Stimulated activated CD4-positive, alpha-beta T cell treated with anti-CD3 and anti-CD28 coated beads, TNF-alpha, amount 100 ng/mL, for 4 hours (primary cell): Measurements from ENCODE around the gene C22orf15.

ENCODE experiments used
- DNase-seq, 3 experiments: peaks; one replicate each; pipeline ENCODE4 v3.0.0-alpha.2; 2020; ENCODE audit warnings: low read depth in 3 of 3

C22orf15 gene

DNA sequence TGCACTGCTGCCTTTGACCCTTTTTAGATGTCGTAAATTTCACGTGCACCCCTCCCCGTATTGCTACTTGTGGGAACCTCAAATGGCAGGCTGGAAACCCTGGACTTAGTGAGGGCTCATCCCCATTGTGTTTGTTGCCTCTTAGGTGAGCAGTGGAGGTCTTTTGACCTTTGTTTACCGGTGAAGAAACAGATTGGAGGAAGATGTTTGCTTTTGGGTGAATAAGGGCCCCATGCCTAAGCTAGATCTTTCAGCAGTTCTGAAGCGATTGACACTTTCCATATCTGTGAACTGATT, 24.8 kb downstream of the C22orf15 start:
- DNase-seq, result no peak

DNA sequence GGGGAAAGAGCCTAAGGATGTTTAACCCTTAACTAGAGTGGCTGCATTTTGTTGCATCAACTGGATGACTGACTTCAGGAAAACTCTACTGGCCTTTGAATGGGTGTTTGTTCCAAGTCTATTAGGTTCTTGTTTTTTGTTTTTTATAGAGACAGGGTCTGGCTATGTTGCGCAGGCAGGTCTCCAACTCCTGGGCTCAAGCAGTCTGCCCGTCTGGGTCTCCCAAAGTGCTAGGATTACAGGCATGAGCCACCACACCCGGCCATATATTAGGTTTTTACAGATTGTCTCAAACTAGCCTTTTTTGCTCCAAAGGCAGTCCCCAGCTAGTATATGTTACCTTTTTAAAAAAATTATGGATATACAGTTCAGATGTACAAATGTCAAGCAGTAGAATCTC, 25.1 kb downstream of the C22orf15 start:
- DNase-seq, result no peak

DNA sequence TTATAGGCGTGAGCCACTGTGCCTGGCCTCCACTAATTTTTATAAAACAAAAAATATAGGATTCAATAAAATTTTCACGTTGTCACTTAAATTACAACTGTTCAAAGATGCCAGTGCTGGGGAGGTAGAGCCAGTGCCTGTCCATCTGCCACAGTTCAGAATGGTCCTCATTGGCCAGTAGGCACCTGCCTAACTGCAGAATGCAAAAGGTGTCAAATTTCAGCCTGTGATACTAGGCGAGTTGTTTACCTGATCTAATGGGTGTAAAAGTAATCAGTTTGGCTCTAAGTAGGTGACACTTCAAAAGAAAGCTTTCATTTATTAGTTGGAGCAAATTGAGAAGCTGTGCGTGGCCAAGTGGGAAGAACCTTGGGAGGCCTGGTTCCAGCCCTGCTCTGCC, 26.3 kb downstream of the C22orf15 start:
- no peak for DNase-seq

DNA sequence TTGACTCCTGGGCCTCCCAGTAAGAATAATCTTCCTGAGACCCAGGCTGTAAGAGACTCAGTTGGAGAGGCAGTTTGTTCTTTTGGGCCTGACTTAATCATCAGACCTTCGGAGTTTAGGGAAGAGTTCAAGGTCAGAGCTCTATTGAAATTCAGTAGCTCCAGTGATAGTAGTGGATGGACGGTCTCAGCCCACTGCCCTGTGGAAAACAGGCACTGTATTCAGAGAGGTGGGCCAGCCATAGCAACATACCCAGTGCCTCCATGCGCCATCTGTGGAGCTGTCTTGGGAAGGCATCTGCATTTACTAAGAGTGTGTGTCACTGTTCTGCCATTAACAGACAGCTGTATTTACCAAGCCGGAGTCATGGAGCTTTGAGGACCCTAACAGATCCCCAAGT, 26.8 kb downstream of the C22orf15 start:
- DNase-seq, result no peak

DNA sequence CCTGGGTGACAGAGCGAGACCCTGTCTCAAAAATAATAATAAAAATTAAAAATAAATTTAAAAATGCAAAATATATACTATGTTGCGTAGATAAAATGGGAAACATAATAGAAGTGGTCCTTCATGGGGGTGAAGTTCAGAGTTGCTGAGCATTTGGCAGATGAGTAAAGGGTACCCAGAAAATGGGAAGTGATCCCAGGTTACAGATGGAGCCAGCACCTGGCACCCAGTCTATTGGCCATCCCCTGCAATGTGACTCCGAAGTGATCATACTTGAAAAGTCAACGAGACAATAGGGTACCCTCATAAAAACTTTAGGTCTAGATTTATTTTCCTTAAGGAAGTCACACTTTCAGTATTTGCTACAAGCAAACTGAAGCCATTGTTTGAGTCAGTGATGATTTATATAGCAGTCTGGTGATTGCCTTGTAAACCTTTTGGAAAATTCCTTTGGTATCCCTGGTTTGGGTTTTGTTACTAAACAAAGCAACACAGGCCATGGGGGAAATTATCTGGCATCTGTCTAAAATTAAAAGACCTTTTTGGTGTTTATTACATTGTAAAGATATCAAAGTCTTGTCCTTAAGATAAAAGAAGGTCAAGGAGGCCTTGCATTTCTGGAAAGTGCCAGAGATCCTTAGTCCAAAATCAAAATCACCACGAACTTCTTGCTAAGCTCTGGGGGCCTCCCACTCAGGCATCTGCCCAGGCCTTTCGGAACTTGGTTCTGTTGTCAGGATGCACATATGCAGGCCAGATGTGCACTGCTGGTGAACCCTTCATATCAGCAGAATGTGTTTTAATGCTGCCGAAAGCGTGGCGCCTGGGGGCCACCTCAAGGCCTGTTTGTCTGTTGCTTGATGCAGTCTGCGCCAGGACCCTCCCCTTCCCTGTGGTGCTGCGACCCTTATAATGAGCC, 28.3 kb downstream of the C22orf15 start:
- DNase-seq, result no peak

DNA sequence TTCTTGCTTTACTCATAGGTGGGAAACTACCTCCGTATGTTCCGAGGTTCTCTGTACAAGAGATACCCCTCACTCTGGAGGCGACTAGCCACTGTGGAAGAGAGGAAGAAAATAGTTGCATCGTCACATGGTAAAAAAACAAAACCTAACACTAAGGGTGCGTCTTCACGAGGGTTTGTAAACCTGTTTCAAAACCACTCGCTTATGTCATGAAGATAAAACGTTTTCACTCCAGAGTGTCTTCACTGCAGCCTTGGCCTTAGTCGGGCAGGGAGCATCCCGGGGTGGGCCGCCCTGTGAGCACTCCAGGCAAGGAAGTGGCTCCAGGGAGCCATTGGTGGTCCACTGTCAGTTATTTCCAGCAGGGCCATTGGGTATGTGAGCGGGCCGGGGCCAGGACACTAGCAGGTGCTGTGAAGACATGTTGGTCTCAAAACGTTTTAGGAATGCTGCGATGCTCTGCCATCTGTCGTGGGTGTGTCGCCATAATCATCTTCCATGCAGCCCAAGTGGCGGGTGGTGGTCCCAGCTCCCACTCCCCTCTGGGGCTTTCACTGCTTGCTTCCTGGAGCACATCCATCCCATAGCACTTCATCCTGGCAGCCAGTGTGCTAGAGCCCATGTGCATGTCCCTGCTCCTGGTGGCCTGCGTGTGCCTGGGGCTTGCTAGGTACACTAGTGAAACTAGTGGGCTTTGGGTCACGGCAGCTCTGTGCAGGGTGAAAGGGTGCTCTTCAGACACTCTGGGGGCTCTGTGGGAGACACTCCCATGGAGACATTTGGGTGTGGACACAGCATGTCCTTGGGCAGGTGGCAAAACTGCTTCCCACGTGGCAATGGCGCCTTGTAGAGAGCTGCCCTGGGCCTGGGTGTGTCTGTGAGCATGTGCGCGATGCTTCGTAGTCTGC, 29.2 kb downstream of the C22orf15 start:
- DNase-seq, result no peak

DNA sequence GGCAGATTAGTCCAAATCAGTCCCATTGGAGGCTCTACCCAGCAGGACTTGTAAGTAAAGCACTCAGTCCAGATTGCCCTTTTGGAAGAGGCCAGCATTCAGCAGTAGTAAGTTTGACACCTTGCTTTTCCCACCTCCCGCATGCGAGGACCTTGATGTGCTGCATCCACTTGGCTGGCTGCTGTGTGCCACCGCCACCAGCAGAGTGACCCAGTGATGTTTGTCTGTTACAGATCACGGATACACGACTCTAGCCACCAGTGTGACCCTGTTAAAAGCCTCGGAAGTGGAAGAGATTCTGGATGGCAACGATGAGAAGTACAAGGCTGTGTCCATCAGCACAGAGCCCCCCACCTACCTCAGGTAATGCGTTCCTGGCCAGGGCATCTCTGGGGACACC, 30.5 kb downstream of the C22orf15 start:
- DNase-seq, result no peak

DNA sequence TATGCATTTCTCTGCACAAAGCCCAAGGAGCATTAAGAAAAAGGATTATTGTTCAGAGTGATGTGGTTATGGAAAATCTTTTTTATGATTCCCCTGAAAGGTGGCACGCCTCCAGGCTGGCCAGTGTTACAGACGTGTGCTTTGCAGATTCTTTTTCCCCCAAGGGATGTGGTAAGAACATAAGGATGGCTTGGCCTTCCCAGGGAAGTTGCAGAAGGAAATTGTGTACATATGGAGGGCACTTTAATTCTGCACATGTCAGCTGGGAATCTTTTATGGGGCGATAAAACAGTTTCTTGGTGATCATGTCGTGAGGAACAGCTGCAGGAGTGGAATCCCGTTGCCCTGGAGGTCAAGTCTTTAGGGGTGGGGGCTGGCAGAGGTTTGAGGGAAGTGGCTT, 33.7 kb downstream of the C22orf15 start:
- DNase-seq, result no peak

DNA sequence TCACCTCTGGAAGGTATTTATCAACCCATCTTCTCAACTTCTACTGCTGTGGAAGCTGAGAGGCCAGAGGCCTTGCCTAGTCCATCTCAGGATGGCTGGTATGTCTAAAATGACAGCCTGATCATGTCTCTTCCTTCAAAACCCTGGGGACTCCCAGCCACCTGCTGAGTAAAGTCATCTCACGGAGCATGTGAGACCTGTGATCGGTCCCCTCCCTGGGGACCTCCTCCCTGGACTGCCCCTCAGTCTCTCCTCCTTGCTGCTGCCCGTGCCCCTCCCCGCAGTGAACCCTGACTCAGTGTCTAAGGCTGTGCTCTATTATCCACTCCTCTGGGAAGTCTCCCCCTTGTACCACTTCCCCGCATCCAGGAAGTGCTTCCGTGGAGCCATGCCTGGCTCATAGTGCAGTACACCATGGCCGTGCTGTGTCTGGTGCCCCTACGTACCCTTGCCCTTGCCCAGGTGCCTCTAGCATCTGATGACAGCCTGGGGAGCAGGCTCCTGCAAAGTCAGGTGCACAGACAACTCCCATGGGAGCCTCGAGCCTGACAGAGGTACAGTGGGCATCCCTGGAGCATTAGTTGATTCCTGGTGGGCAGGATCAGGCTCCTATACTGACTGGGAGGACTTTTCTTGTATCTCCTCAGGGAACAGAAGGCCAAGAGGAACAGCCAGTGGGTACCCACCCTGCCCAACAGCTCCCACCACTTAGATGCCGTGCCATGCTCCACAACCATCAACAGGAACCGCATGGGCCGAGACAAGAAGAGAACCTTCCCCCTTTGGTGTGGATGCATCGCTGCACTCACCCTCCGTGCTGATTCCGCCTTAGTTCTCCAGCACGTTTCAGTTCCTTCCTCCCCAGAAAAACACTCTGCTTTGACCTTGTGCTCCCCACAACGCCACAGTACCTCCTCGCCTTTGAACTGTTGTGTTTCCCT, 37.8 kb downstream of the C22orf15 start:
- DNase-seq, result no peak

DNA sequence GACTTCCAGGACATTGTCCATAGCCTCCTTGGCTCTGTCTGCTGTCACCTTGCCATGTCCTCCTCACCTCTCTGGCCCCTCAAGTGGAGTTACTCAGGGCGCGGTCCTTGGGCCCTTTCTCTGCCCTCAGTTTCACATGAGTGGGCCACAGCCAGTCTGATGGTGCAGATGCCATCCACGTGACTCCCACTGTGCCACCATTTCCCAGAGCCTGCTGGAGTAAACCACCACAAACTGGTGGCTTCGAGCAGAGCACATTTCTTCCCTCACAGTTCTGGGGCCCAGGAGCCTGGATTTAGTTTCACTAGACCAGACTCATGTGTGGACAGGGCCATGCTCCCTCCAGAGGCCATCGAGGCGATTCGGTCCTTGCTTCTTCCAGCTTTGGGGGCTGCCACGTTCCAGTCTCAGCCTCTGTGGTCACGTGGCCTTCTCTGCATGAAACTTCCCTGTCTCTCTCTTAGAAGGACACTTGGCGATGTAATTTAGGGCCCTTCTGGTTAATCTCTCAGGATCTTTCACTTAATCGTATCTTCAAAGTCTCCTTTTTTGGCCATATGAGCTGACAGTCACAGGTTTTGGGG, 38.5 kb downstream of the C22orf15 start:
- no peak for DNase-seq

DNA sequence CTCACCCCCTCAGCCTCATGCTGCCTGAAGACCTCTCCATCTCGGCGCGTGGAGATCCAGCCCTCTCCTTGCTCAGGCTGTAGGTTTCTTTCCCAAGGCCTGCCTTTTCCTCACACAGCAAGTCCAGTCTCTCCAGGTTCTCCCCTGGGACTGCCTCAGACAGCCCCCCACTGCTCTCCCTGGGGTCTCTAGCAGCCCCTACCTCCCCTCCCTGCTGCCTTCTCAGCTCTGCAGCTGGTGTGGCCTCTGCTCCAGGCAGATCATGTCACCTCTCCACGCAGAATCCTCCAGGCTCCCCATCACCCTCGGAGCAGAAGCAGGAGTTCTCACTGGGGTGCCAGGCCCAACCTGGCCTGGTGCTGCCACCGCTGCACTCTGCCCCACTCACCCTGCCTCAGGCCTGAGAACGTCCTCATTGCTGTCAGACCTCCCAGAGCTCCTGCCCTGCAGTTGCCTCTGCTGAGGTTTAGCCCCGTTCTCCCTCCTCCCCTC, 39.1 kb downstream of the C22orf15 start:
- DNase-seq, result no peak

DNA sequence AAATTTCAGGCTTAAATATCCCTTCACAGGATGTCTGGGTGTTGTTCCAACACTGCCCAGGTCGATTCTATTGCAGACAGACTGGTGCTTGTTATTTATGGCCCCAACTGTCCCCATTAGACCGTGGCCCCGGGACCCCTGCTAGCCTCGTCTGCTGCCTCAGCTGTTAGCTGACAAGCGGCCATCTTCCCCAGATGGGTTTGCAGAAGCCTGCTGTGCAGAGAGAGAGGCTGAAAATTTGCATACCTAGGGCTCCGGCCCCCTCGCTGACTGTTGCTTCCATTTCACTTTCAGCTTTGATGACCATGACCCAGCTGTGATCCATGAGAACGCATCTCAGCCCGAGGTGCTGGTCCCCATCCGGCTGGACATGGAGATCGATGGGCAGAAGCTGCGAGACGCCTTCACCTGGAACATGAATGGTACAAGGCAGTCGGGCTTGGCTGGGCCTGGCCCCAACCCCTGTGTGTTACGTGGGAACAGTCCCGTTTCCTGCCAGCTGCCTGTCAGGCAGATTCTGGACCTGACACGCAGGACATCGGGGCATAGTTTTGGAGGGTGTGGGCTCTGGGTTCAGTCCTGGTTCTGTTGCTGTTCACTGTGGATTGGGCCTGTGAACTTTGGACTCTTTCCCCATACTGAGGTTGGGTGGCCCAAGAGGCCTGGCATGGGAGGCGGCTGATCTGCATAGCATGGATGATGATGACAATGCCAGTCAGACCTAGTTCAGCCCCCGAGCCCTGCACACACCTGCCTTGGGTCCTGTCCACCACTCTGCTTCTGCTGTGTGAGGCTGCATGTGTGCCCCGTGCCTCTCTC, 40.4 kb downstream of the C22orf15 start:
- no peak for DNase-seq

DNA sequence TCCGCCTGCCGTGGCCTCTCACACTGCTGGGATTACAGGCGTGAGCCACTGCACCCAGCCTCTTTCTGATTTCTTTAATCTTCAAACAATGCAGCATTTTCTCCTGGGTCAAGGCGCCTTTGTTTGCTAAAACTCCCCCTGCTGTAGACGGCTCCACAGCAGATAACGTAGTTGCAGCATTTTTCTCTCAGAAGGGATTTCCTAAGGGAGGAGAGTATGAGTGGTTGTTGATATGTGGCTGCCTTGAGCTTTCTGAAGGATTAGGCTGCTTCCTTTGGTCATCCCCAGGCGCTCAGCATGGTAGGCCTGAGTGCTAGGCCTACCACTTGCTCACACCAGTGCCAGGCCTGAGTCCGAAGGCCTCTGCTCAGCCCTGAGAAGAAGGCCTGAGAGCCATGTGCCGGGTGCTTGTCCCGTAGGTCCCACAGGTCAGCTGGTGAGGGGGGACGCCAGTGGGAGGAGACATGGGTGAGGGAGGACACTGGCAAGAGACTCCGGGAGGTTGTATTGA, 42.0 kb downstream of the C22orf15 start:
- no peak for DNase-seq

DNA sequence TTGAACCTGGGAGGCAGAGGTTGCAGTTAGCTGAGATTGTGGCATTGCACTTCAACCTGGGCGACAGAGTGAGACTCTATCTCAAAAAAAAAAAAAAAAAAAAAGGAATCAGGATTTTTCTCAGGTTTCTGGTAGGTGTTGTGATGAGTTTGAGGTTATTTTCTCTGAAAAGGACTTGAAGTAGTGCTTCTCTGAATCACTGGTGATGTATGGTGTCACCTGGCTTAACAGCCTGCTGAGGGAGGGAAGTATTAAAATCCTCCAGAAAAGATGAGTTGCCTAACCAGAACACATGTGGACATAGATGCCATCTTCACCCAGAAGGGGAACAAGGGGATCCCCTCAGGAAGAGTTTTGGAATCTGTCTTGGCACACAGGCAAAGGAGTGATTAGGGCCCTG, 44.0 kb downstream of the C22orf15 start:
- DNase-seq, result no peak

DNA sequence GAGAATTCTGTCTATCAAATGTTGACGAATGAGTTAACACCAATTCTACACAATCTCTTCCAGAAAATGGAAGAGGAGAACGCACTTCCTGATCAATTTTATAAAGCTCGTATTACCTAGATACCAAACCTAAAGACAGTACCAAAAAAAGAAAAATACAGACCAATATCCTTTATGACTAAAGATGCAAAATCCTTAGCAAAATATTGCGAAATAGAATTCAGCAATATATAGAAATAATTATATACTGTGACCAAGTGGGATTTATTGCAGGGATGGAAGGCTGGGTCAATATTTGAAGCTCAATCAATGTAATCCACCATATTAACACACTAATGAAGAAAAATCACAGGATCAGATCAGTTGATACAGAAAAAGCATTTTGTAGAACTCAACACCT, 49.6 kb downstream of the C22orf15 start:
- DNase-seq, result no peak
